ENCODE data around the gene SLC39A11.

The SLC39A11 gene

DNA sequence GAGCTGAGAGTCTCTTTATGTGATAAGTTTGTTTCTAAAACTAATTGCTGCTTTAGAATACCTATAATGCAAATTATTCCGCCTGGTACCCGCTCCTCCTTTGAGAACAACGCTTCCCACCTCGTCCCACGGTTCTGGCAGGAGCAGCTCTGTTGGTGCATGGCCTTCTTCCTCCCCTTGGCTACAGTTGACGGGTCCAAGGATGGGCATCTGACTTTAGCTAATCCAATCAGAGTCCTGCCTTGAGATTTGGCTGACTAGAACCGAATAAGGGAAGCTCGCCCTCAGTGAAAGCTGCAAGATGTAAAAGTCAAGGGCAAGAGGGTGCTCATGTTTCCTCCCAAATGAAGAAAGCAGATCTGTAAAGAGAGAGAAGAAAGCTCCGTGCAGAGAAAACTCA, 481.3 kb downstream of the SLC39A11 start:
- Histone ChIP-seq H3K4me2 (ENCODE audit: low read length) (no peak overlapping the region), H3K4me3 (ENCODE audit: low read length) (no peak overlapping the region), H2AFZ (ENCODE audit: low read depth, low read length) (no peak overlapping the region), H3K9me3 (ENCODE audit: insufficient read depth, low read length) (0 out of 2 replicates have a peak, but pooled peaks cover 5% of the 10 kb centered on the region), H3K27me3 (ENCODE audit: low read depth, low read length) (peaks cover 15% of the 10 kb centered on the region; the same call in 1 of the 2 replicates), H3K4me1 (ENCODE audit: low read length) (no peaks in the 10 kb centered on the region), H3K27ac (ENCODE audit: low read length) (no peak overlapping the region), H4K20me1 (ENCODE audit: insufficient read depth, low read length) (no peaks in the 10 kb centered on the region), H3K36me3 (replicated peaks; ENCODE audit: low read depth, low read length) (no peaks in the 10 kb centered on the region), H3K9ac (ENCODE audit: low read length) (no peak overlapping the region), H3K79me2 (ENCODE audit: low read length) (no peaks in the 10 kb centered on the region)
- TF ChIP-seq, protein P1, sequence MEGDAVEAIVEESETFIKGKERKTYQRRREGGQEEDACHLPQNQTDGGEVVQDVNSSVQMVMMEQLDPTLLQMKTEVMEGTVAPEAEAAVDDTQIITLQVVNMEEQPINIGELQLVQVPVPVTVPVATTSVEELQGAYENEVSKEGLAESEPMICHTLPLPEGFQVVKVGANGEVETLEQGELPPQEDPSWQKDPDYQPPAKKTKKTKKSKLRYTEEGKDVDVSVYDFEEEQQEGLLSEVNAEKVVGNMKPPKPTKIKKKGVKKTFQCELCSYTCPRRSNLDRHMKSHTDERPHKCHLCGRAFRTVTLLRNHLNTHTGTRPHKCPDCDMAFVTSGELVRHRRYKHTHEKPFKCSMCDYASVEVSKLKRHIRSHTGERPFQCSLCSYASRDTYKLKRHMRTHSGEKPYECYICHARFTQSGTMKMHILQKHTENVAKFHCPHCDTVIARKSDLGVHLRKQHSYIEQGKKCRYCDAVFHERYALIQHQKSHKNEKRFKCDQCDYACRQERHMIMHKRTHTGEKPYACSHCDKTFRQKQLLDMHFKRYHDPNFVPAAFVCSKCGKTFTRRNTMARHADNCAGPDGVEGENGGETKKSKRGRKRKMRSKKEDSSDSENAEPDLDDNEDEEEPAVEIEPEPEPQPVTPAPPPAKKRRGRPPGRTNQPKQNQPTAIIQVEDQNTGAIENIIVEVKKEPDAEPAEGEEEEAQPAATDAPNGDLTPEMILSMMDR (IDR thresholded peaks at IDR 0.05; ENCODE audit: low read depth, low read length), result no peak
- TF ChIP-seq EZH2phosphoT487 (IDR thresholded peaks at IDR 0.05; ENCODE audit: low read depth), result no peak

DNA sequence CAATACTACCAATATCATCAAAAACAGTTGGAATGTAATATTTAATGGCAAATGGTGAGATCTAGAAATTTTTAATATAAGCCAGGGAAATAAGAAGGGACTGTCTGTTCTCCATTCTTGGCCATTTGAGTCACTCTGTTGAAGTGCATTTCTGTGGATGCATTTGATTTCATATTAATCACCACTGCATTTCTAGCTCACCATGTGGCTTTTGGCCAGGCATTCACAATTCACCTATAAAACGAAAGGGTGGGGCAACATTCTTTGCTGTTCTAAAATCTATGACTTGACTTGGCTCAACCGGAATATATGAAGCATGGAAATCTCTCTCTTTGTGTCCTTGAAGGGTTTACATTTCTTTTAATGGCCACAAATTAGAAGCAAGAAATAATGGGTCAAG, 483.0 kb downstream of the SLC39A11 start:
- H3K9ac ChIP-seq (ENCODE audit: low read length), result no peak overlapping the region
- H3K27ac ChIP-seq (ENCODE audit: low read length), result no peak overlapping the region
- H2AFZ ChIP-seq (ENCODE audit: low read depth, low read length), result no peak overlapping the region
- H3K79me2 ChIP-seq (ENCODE audit: low read length), result no peaks in the 10 kb centered on the region
- no peaks in the 10 kb centered on the region for H3K4me1 ChIP-seq (ENCODE audit: low read length)
- no peak overlapping the region for H3K4me2 ChIP-seq (ENCODE audit: low read length)
- no peak for TF ChIP-seq EZH2phosphoT487 (IDR thresholded peaks at IDR 0.05; ENCODE audit: low read depth)
- TF ChIP-seq, protein P1 (IDR thresholded peaks at IDR 0.05; ENCODE audit: low read depth, low read length), result no peak
- H4K20me1 ChIP-seq (ENCODE audit: insufficient read depth, low read length), result no peaks in the 10 kb centered on the region
- H3K27me3 ChIP-seq (ENCODE audit: low read depth, low read length), result peaks cover 15% of the 10 kb centered on the region; the same call in 1 of the 2 replicates
- H3K4me3 ChIP-seq (ENCODE audit: low read length), result no peak overlapping the region
- no peaks in the 10 kb centered on the region for H3K36me3 ChIP-seq (replicated peaks; ENCODE audit: low read depth, low read length)
- 0 out of 2 replicates have a peak, but pooled peaks cover 5% of the 10 kb centered on the region for H3K9me3 ChIP-seq (ENCODE audit: insufficient read depth, low read length)

DNA sequence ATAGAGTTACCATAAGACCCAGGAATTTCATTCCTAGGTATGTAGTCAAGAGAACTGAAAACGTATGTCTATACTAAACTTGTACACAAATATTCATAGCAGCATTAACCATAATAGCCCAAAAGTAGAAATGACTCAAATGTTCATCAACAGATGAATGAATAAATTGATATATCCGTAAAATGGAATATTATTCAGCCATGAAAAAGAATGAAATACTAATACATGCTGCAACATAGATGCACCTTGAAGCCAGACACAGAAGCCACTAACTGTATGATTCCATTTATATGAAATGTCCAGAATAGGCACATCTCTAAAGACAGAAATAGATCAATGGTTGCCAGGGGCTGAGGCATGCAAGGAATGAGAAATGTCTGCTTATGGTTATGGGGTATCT, 484.1 kb downstream of the SLC39A11 start:
- no peaks in the 10 kb centered on the region for H4K20me1 ChIP-seq (ENCODE audit: insufficient read depth, low read length)
- H3K4me1 ChIP-seq (ENCODE audit: low read length), result no peaks in the 10 kb centered on the region
- no peaks in the 10 kb centered on the region for H3K36me3 ChIP-seq (replicated peaks; ENCODE audit: low read depth, low read length)
- H3K27ac ChIP-seq (ENCODE audit: low read length), result no peak overlapping the region
- peaks cover 5% of the 10 kb centered on the region; the same call in 1 of the 2 replicates for H3K27me3 ChIP-seq (ENCODE audit: low read depth, low read length)
- H3K79me2 ChIP-seq (ENCODE audit: low read length), result no peaks in the 10 kb centered on the region
- H3K9me3 ChIP-seq (ENCODE audit: insufficient read depth, low read length), result 0 out of 2 replicates have a peak, but pooled peaks cover 5% of the 10 kb centered on the region
- no peak overlapping the region for H3K4me3 ChIP-seq (ENCODE audit: low read length)
- no peak for TF ChIP-seq EZH2phosphoT487 (IDR thresholded peaks at IDR 0.05; ENCODE audit: low read depth)
- TF ChIP-seq, protein P1 (IDR thresholded peaks at IDR 0.05; ENCODE audit: low read depth, low read length), result no peak
- H3K4me2 ChIP-seq (ENCODE audit: low read length), result no peak overlapping the region
- H3K9ac ChIP-seq (ENCODE audit: low read length), result no peak overlapping the region
- H2AFZ ChIP-seq (ENCODE audit: low read depth, low read length), result no peak overlapping the region

DNA sequence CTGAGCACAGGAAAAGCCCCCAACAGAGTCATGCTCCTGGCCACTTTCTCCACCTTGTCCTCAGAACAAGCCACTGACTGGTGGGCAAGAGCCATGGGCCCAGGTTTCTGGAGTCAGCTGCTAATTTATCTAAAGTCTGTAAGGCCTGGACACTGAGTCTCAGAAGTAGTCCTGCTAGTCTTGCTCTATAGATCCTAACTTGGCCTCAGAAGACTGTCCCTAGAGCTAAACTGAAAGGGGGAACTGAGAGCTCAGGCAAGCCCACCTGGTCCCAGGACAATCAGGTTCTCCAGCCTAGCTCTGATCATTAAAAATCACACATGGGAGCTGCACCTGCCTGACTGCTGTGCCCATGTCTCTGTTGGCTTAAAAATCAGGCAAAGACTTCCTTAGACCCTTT, 485.8 kb downstream of the SLC39A11 start:
- H3K79me2 ChIP-seq (ENCODE audit: low read length), result no peaks in the 10 kb centered on the region
- TF ChIP-seq EZH2phosphoT487 (IDR thresholded peaks at IDR 0.05; ENCODE audit: low read depth), result no peak

More for the DNA sequence above, 485.8 kb downstream of the SLC39A11 start:
- H3K9me3 ChIP-seq (ENCODE audit: insufficient read depth, low read length), result 0 out of 2 replicates have a peak, but pooled peaks cover 5% of the 10 kb centered on the region
- no peak overlapping the region for H3K9ac ChIP-seq (ENCODE audit: low read length)
- no peak overlapping the region for H3K27ac ChIP-seq (ENCODE audit: low read length)
- no peaks in the 10 kb centered on the region for H4K20me1 ChIP-seq (ENCODE audit: insufficient read depth, low read length)
- H3K27me3 ChIP-seq (ENCODE audit: low read depth, low read length), result no peaks in the 10 kb centered on the region
- no peaks in the 10 kb centered on the region for H3K36me3 ChIP-seq (replicated peaks; ENCODE audit: low read depth, low read length)
- no peak overlapping the region for H2AFZ ChIP-seq (ENCODE audit: low read depth, low read length)
- no peaks in the 10 kb centered on the region for H3K4me1 ChIP-seq (ENCODE audit: low read length)
- H3K4me2 ChIP-seq (ENCODE audit: low read length), result no peak overlapping the region
- H3K4me3 ChIP-seq (ENCODE audit: low read length), result no peak overlapping the region

Measured in OCI-LY3 (cell line).